HG03354 (cell line): ENCODE data around the gene SEC14L2.
"Not testable (repeated sequence)": the region's sequence is repeated elsewhere in the genome, so short reads cannot be mapped to it uniquely, and the experiment has no call there.

Source experiments
- ATAC-seq: cut with Tn5 transposase; IDR thresholded peaks from one replicate; pipeline ENCODE4 v1.9.1; 2021; ENCODE audit warnings: mild to moderate bottlenecking; ENCODE audit not compliant: unreplicated experiment, poor library complexity, severe bottlenecking

SEC14L2 gene

GRCh38 chr22:30401024-30401423 is 4.2 kb downstream of the SEC14L2 start:
- ATAC-seq: not testable (repeated sequence)

- ATAC-seq: no peak
Observed at GRCh38 chr22:30402028-30402765, 5.4 kb downstream of the SEC14L2 start.

- not testable (repeated sequence) for ATAC-seq
Observed at GRCh38 chr22:30402766-30403104, 5.9 kb downstream of the SEC14L2 start.

GRCh38 chr22:30404307-30404706 is 7.5 kb downstream of the SEC14L2 start:
- no peak for ATAC-seq

- ATAC-seq: no peak
Observed at GRCh38 chr22:30405731-30406130, 8.9 kb downstream of the SEC14L2 start.

GRCh38 chr22:30406400-30406799 is 9.6 kb downstream of the SEC14L2 start:
- no peak for ATAC-seq

- ATAC-seq: no peak
Observed at GRCh38 chr22:30408388-30409102, 11.7 kb downstream of the SEC14L2 start.

GRCh38 chr22:30411780-30412179 is 15.0 kb downstream of the SEC14L2 start:
- no peak for ATAC-seq

- ATAC-seq: no peak
Observed at GRCh38 chr22:30413001-30413400, 16.2 kb downstream of the SEC14L2 start.

GRCh38 chr22:30413745-30414524 is 17.1 kb downstream of the SEC14L2 start:
- no peak for ATAC-seq

- no peak for ATAC-seq
Observed at GRCh38 chr22:30414525-30415047, 17.8 kb downstream of the SEC14L2 start.

GRCh38 chr22:30416403-30416802 is 19.6 kb downstream of the SEC14L2 start:
- no peak for ATAC-seq

GRCh38 chr22:30416837-30417236 is 20.0 kb downstream of the SEC14L2 start:
- ATAC-seq: no peak

GRCh38 chr22:30420347-30421125 is 23.7 kb downstream of the SEC14L2 start:
- no peak for ATAC-seq

GRCh38 chr22:30421695-30422480 is 25.1 kb downstream of the SEC14L2 start:
- no peak for ATAC-seq

GRCh38 chr22:30422481-30423300 is 25.9 kb downstream of the SEC14L2 start:
- no peak for ATAC-seq

GRCh38 chr22:30423301-30423958 is 26.6 kb downstream of the SEC14L2 start:
- peak; percentile 35 for ATAC-seq
